ENCODE data around the gene ALDH3A2.
"Not testable (repeated sequence)": the region's sequence is repeated elsewhere in the genome, so short reads cannot be mapped to it uniquely, and the experiment has no call there.

The ALDH3A2 gene

GRCh38 chr17:19664136-19664820 is 15.7 kb downstream of the ALDH3A2 start:
- H3K36me3 ChIP-seq (ENCODE audit: control insufficient read depth, insufficient read depth, low read length, severe bottlenecking), result peaks cover 64% of the 10 kb centered on the region
- no peaks in the 10 kb centered on the region for H3K4me1 ChIP-seq (ENCODE audit: control insufficient read depth, insufficient read depth, low read length)
- no peaks in the 10 kb centered on the region for H3K27me3 ChIP-seq (replicated peaks; ENCODE audit: control insufficient read depth, insufficient read depth, low read length)
- no peak for DNase-seq (ENCODE audit: low read depth)
- H3K4me3 ChIP-seq (ENCODE audit: low read length), result no peak overlapping the region
- H3K9ac ChIP-seq (ENCODE audit: low read length), result no peak overlapping the region
- H3K9me3 ChIP-seq (ENCODE audit: control insufficient read depth, low read length), result no peaks in the 10 kb centered on the region

- H3K4me3 ChIP-seq (ENCODE audit: low read length), result no peak overlapping the region
- H3K36me3 ChIP-seq (ENCODE audit: control insufficient read depth, insufficient read depth, low read length, severe bottlenecking), result peaks cover 65% of the 10 kb centered on the region
- DNase-seq (ENCODE audit: low read depth), result no peak
- H3K9ac ChIP-seq (ENCODE audit: low read length), result no peak overlapping the region
- H3K4me1 ChIP-seq (ENCODE audit: control insufficient read depth, insufficient read depth, low read length), result no peaks in the 10 kb centered on the region
- H3K9me3 ChIP-seq (ENCODE audit: control insufficient read depth, low read length), result no peaks in the 10 kb centered on the region
- H3K27me3 ChIP-seq (replicated peaks; ENCODE audit: control insufficient read depth, insufficient read depth, low read length), result no peaks in the 10 kb centered on the region
These were observed 16.2 kb downstream of the ALDH3A2 start for GRCh38 chr17:19664821-19665181.

- not testable (repeated sequence) for H3K4me3 ChIP-seq (ENCODE audit: low read length); H3K27me3 ChIP-seq (replicated peaks; ENCODE audit: control insufficient read depth, insufficient read depth, low read length); H3K9ac ChIP-seq (ENCODE audit: low read length); DNase-seq (ENCODE audit: low read depth); H3K9me3 ChIP-seq (ENCODE audit: control insufficient read depth, low read length)
- H3K4me1 ChIP-seq (ENCODE audit: control insufficient read depth, insufficient read depth, low read length), result peaks cover 12% of the 10 kb centered on the region
- peaks cover 33% of the 10 kb centered on the region for H3K36me3 ChIP-seq (ENCODE audit: control insufficient read depth, insufficient read depth, low read length, severe bottlenecking)
These were observed 21.1 kb downstream of the ALDH3A2 start for GRCh38 chr17:19669680-19670079.

GRCh38 chr17:19670908-19671307 is 22.4 kb downstream of the ALDH3A2 start:
- Histone ChIP-seq H3K27me3 (replicated peaks; ENCODE audit: control insufficient read depth, insufficient read depth, low read length) (no peaks in the 10 kb centered on the region), H3K9me3 (ENCODE audit: control insufficient read depth, low read length) (no peaks in the 10 kb centered on the region), H3K4me3 (ENCODE audit: low read length) (no peak overlapping the region), H3K36me3 (ENCODE audit: control insufficient read depth, insufficient read depth, low read length, severe bottlenecking) (peaks cover 31% of the 10 kb centered on the region), H3K9ac (ENCODE audit: low read length) (no peak overlapping the region), H3K4me1 (ENCODE audit: control insufficient read depth, insufficient read depth, low read length) (peaks cover 12% of the 10 kb centered on the region)
- no peak for DNase-seq (ENCODE audit: low read depth)

GRCh38 chr17:19671433-19671832 is 22.9 kb downstream of the ALDH3A2 start:
- H3K27me3 ChIP-seq (replicated peaks; ENCODE audit: control insufficient read depth, insufficient read depth, low read length), result no peaks in the 10 kb centered on the region
- no peak overlapping the region for H3K9ac ChIP-seq (ENCODE audit: low read length)
- H3K36me3 ChIP-seq (ENCODE audit: control insufficient read depth, insufficient read depth, low read length, severe bottlenecking), result peaks cover 32% of the 10 kb centered on the region
- peaks cover 12% of the 10 kb centered on the region for H3K4me1 ChIP-seq (ENCODE audit: control insufficient read depth, insufficient read depth, low read length)
- no peaks in the 10 kb centered on the region for H3K9me3 ChIP-seq (ENCODE audit: control insufficient read depth, low read length)
- H3K4me3 ChIP-seq (ENCODE audit: low read length), result no peak overlapping the region
- DNase-seq (ENCODE audit: low read depth), result no peak

- DNase-seq (ENCODE audit: low read depth), result peak; percentile 59
- H3K4me1 ChIP-seq (ENCODE audit: control insufficient read depth, insufficient read depth, low read length), result peaks cover 12% of the 10 kb centered on the region
- no peaks in the 10 kb centered on the region for H3K9me3 ChIP-seq (ENCODE audit: control insufficient read depth, low read length)
- no peaks in the 10 kb centered on the region for H3K27me3 ChIP-seq (replicated peaks; ENCODE audit: control insufficient read depth, insufficient read depth, low read length)
- peaks cover 38% of the 10 kb centered on the region for H3K36me3 ChIP-seq (ENCODE audit: control insufficient read depth, insufficient read depth, low read length, severe bottlenecking)
- no peak overlapping the region for H3K4me3 ChIP-seq (ENCODE audit: low read length)
- H3K9ac ChIP-seq (ENCODE audit: low read length), result no peak overlapping the region
These were observed 23.6 kb downstream of the ALDH3A2 start for GRCh38 chr17:19672009-19672750.

- Histone ChIP-seq H3K4me3 (ENCODE audit: low read length) (no peak overlapping the region), H3K36me3 (ENCODE audit: control insufficient read depth, insufficient read depth, low read length, severe bottlenecking) (peaks cover 50% of the 10 kb centered on the region), H3K4me1 (ENCODE audit: control insufficient read depth, insufficient read depth, low read length) (peaks cover 12% of the 10 kb centered on the region), H3K9ac (ENCODE audit: low read length) (no peak overlapping the region), H3K9me3 (ENCODE audit: control insufficient read depth, low read length) (no peaks in the 10 kb centered on the region), H3K27me3 (replicated peaks; ENCODE audit: control insufficient read depth, insufficient read depth, low read length) (no peaks in the 10 kb centered on the region)
- DNase-seq (ENCODE audit: low read depth), result no peak
These were observed 25.1 kb downstream of the ALDH3A2 start for GRCh38 chr17:19673623-19674022.

- no peak for DNase-seq (ENCODE audit: low read depth)
- Histone ChIP-seq H3K36me3 (ENCODE audit: control insufficient read depth, insufficient read depth, low read length, severe bottlenecking) (peaks cover 51% of the 10 kb centered on the region), H3K27me3 (replicated peaks; ENCODE audit: control insufficient read depth, insufficient read depth, low read length) (no peaks in the 10 kb centered on the region)
These were observed 28.3 kb downstream of the ALDH3A2 start for GRCh38 chr17:19676896-19677295.

GRCh38 chr17:19677736-19678379 is 29.3 kb downstream of the ALDH3A2 start:
- H3K4me3 ChIP-seq (ENCODE audit: low read length), result no peak overlapping the region
- H3K9ac ChIP-seq (ENCODE audit: low read length), result no peak overlapping the region
- H3K27me3 ChIP-seq (replicated peaks; ENCODE audit: control insufficient read depth, insufficient read depth, low read length), result no peaks in the 10 kb centered on the region
- H3K4me1 ChIP-seq (ENCODE audit: control insufficient read depth, insufficient read depth, low read length), result no peaks in the 10 kb centered on the region
- H3K9me3 ChIP-seq (ENCODE audit: control insufficient read depth, low read length), result no peaks in the 10 kb centered on the region
- DNase-seq (ENCODE audit: low read depth), result no peak
- peaks cover 51% of the 10 kb centered on the region for H3K36me3 ChIP-seq (ENCODE audit: control insufficient read depth, insufficient read depth, low read length, severe bottlenecking)

More at GRCh38 chr17:19676896-19677295, 28.3 kb downstream of the ALDH3A2 start:
- H3K4me1 ChIP-seq (ENCODE audit: control insufficient read depth, insufficient read depth, low read length), result peaks cover 6% of the 10 kb centered on the region
- no peaks in the 10 kb centered on the region for H3K9me3 ChIP-seq (ENCODE audit: control insufficient read depth, low read length)
- no peak overlapping the region for H3K4me3 ChIP-seq (ENCODE audit: low read length)
- no peak overlapping the region for H3K9ac ChIP-seq (ENCODE audit: low read length)

GRCh38 chr17:19678581-19679453 is 30.3 kb downstream of the ALDH3A2 start:
- H3K27me3 ChIP-seq (replicated peaks; ENCODE audit: control insufficient read depth, insufficient read depth, low read length), result no peaks in the 10 kb centered on the region
- no peak overlapping the region for H3K9ac ChIP-seq (ENCODE audit: low read length)
- DNase-seq (ENCODE audit: low read depth), result no peak
- no peak overlapping the region for H3K4me3 ChIP-seq (ENCODE audit: low read length)
- no peaks in the 10 kb centered on the region for H3K9me3 ChIP-seq (ENCODE audit: control insufficient read depth, low read length)
- no peaks in the 10 kb centered on the region for H3K4me1 ChIP-seq (ENCODE audit: control insufficient read depth, insufficient read depth, low read length)
- peaks cover 49% of the 10 kb centered on the region for H3K36me3 ChIP-seq (ENCODE audit: control insufficient read depth, insufficient read depth, low read length, severe bottlenecking)

- H3K4me1 ChIP-seq (ENCODE audit: control insufficient read depth, insufficient read depth, low read length), result peaks cover 11% of the 10 kb centered on the region
- H3K9ac ChIP-seq (ENCODE audit: low read length), result no peak overlapping the region
- H3K9me3 ChIP-seq (ENCODE audit: control insufficient read depth, low read length), result no peaks in the 10 kb centered on the region
- no peaks in the 10 kb centered on the region for H3K27me3 ChIP-seq (replicated peaks; ENCODE audit: control insufficient read depth, insufficient read depth, low read length)
- peaks cover 15% of the 10 kb centered on the region for H3K36me3 ChIP-seq (ENCODE audit: control insufficient read depth, insufficient read depth, low read length, severe bottlenecking)
- DNase-seq (ENCODE audit: low read depth), result no peak
- no peak overlapping the region for H3K4me3 ChIP-seq (ENCODE audit: low read length)
These were observed 34.6 kb downstream of the ALDH3A2 start for GRCh38 chr17:19683117-19683516.

All from adipocyte (in vitro differentiated cells).